GDM1 (cell line): ENCODE results near the gene PUDP.
"Not testable (repeated sequence)": the region's sequence is repeated elsewhere in the genome, so short reads cannot be mapped to it uniquely, and the experiment has no call there.

Experiments used
- DNase-seq: peaks from one replicate; lab custom pipeline; 2025; lab: John Stamatoyannopoulos, UW

PUDP gene

GRCh38 chrX:7025471-7025870 is 122.5 kb downstream of the PUDP start:
- no peak for DNase-seq

DNA sequence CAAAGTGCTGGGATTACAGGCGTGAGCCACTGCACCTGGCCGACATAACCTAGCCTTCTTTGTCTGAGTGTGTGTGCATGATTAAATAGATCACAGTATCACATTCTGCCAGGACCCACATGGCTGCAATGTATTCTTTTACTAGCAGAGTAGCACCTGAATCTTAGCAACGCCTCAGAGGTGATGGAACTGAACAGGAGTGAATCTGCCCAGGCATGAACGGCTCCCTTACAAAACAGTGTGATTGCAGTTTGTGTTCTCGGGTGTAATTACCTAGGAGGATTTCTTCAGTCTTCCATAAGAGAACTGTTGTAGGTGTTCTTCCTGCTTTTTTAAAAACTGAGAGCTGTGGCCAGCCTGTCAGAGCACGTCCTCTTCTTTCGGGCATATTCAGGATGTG is 123.1 kb downstream of the PUDP start:
- DNase-seq: no peak

DNA sequence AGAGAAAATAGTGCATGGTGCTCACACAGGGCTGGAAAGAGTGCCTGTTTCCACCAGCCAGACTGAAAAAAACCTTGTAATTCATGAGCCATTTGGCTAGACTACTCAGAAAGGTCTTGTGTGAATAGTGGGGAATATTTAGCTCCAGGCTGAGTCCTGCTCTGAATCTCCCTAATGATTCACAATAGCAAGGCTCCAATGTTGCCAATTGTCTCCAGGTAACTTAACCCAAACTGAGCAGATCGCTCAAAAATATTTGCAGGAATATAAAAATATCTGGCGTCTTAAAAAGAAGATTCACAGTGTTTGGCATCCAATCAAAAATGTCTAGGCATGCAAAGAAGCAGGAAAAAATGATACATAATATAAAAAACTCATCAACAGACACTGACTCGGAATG is 125.0 kb downstream of the PUDP start:
- DNase-seq: not testable (repeated sequence)

GRCh38 chrX:7021991-7022390 is 126.0 kb downstream of the PUDP start:
- no peak for DNase-seq

GRCh38 chrX:7019555-7019954 is 128.4 kb downstream of the PUDP start:
- DNase-seq: no peak

DNA sequence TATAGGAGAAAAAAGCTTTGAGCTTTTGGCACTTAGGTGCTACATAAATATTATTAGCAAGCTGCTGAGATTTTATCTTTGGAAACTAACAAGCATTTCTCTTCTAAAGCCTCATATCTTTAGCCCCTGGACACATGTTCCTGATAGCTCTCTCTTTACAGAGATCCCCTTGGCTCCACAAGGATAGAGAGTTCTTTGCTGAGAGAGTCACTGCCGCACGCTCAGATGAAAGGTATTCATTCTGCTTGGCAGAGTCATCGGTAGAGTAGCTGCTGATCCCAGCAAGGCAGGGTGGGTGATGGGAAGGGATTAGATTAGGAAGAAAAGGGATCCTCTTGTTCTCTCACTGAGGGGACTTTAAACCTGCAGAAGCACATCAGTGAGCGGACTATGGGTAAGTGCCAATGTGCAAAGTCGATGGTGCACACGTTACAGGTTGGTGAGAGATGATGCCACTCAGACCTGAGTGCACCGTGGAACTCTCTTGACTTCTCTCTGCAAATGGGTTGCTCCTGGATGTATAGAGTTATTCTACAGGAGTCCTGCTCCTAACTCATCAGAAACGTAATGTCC is 135.6 kb downstream of the PUDP start:
- not testable (repeated sequence) for DNase-seq

DNA sequence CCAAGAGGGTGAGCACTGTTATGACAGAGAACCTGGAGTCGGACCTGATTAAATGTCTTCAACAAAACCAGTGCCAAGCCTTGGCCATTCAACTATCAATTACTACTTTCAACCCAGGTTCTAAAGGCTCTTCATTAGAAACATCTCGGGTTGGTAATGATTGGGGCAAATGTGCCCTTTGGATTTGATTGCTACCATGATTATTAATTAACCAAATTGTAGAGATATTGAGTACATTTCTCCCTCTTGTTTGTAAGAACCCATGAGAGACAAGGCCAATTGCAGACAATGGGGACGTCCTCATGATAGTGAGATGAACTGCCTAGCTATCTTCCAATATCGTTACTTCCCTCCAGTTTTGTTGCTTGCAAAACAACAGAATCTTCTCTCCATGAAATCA is 137.1 kb downstream of the PUDP start:
- not testable (repeated sequence) for DNase-seq

GRCh38 chrX:7007328-7007727 is 140.6 kb downstream of the PUDP start:
- not testable (repeated sequence) for DNase-seq
